K562 (cell line): Measurements from ENCODE around the gene AGO1. TPM values are rescaled to one million over a fixed set of nuclear protein-coding genes. Genes with fewer than 3 reads are reported as not detected.

ENCODE experiments used
- EP400 ChIP-seq: fragments of 450-650 bp; IDR thresholded peaks from 2 replicates; pipeline ENCODE4 v1.6.1; 2017; ENCODE audit warnings: antibody characterized with exemption, mild to moderate bottlenecking, moderate library complexity
- REST ChIP-seq, 2 experiments: fragments of 450-650 bp; formaldehyde crosslinking in 1 of 2; IDR thresholded peaks; 2 replicates each; pipeline versions ENCODE4 v1.4.0 to v1.6.1; 2014 to 2020; ENCODE audit warnings: mild to moderate bottlenecking in 2 of 2, borderline replicate concordance in 1 of 2, low read depth in 1 of 2
- TBL1XR1 ChIP-seq, 2 experiments: IDR thresholded peaks; 2 replicates each; pipeline ENCODE4 v1.6.1; 2012; ENCODE audit warnings: improper control_type of control experiment in 2 of 2, low read length in 2 of 2, mild to moderate bottlenecking in 1 of 2
- TCF3 ChIP-seq: sonication (generic); formaldehyde crosslinking; IDR thresholded peaks from 2 replicates; pipeline ENCODE4 v1.4.0; 2020; ENCODE audit warnings: mild to moderate bottlenecking, missing genetic modification reagents
- ZNF184 ChIP-seq: sonication (generic); formaldehyde crosslinking; IDR thresholded peaks from 2 replicates; pipeline ENCODE4 v1.5.0; 2020; ENCODE audit warnings: missing genetic modification reagents
- ZNF253 ChIP-seq: fragments of 250-450 bp; sonication (Bioruptor Pico); conservative IDR thresholded peaks from 2 replicates; pipeline ENCODE4 v1.6.1; 2021; ENCODE audit warnings: mild to moderate bottlenecking
- ZNF77 ChIP-seq: fragments of 250-450 bp; sonication (Bioruptor Pico); IDR thresholded peaks from 2 replicates; pipeline ENCODE4 v1.5.0; 2020
- polyA plus RNA-seq, 8 experiments: library from polyadenylated mRNA; depleted of rRNA in 4 of 8; stranded (reverse) in 5 of 8; unstranded in 3 of 8; fragments of >200 nt; fragmentation: Nextera tagmentation in 2 of 8; fragmentation: Illumina TruSeq in 1 of 8; extraction: Ambion mirVana in 2 of 8; extraction: Trizol in 1 of 8; gene quantifications; 2 replicates each; pipeline versions ENCODE4 v1.2.1 to v1.2.3, GENCODE V29; 2011 to 2014; ENCODE audit warnings: inconsistent platforms in 1 of 8, missing spikeins in 1 of 8
- total RNA-seq, 7 experiments: library from RNA; depleted of rRNA in 6 of 7; stranded (reverse); fragments of >200 nt in 6 of 7; fragmentation: Illumina TruSeq in 2 of 7; extraction: Trizol in 2 of 7; gene quantifications; 2 replicates each; pipeline versions ENCODE4 v1.2.1 to v1.2.3, GENCODE V29; 2011 to 2021; ENCODE audit warnings: low replicate concordance in 1 of 7
- TF ChIP-seq, protein P1 (sequence below): sonication (generic); formaldehyde crosslinking; IDR thresholded peaks from 2 replicates; pipeline ENCODE4 v1.9.0; 2022; ENCODE audit warnings: mild to moderate bottlenecking, missing genetic modification reagents
- TF ChIP-seq, protein P2 (sequence below), 2 experiments: fragments of 450-650 bp in 1 of 2; sonication (generic) in 1 of 2; formaldehyde crosslinking in 1 of 2; IDR thresholded peaks; 2 replicates each; pipeline versions ENCODE4 v1.7.1 to v1.9.0; 2016 to 2022; ENCODE audit warnings: inconsistent platforms in 1 of 2, mild to moderate bottlenecking in 1 of 2, missing genetic modification reagents in 1 of 2

AGO1 gene
- total and polyA plus RNA-seq, 9 of the 15 experiments (the other 6 are each of a cell fraction or from before 2014, with no cell fraction given): 7.3 to 64.2 (median 26.0) TPM

DNA sequence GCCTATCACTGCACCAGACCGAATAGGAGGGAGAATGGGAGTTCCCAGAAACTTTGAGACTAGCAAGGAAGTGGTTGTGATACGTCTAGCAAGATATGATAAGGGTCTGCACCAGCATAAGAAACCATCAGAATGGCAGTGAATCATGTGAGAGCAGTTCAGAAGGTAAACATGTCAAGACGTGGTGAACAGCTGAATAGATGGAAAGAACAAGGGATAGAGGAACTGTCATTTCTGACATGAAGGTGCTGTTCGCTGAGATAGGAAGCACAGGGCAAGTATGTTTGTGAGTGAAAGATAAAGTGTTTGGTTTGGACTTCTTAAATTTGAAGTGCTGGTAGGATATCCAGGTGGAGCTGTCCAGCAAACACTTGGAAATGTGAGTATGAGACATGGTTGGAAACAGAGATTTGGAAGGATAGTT lies 1.1 kb upstream of the AGO1 start (continued):
- TF ChIP-seq TCF3 (CRISPR knock-in tag) (peak; percentile 94), REST (IDR thresholded peaks at IDR 0.05; ENCODE audit: borderline replicate concordance) (peak; percentile 99), REST (CRISPR knock-in tag; IDR thresholded peaks at IDR 0.05; ENCODE audit: low read depth) (peak; percentile 94), ZNF184 (CRISPR knock-in tag) (no peak), ZNF253 (CRISPR knock-in tag) (no peak), EP400 (0 out of 2 replicates have a peak, but pooled peaks have one; percentile 18), TBL1XR1 (IDR thresholded peaks at IDR 0.05; ENCODE audit: low read length in 2 of 2) (peak in 1 of 2 experiments; percentile 74; a peak in 2 of 4 replicates), ZNF77 (no peak)
- TF ChIP-seq, protein P1, sequence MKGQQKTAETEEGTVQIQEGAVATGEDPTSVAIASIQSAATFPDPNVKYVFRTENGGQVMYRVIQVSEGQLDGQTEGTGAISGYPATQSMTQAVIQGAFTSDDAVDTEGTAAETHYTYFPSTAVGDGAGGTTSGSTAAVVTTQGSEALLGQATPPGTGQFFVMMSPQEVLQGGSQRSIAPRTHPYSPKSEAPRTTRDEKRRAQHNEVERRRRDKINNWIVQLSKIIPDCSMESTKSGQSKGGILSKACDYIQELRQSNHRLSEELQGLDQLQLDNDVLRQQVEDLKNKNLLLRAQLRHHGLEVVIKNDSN (CRISPR knock-in tag): no peak
- TF ChIP-seq, protein P2, sequence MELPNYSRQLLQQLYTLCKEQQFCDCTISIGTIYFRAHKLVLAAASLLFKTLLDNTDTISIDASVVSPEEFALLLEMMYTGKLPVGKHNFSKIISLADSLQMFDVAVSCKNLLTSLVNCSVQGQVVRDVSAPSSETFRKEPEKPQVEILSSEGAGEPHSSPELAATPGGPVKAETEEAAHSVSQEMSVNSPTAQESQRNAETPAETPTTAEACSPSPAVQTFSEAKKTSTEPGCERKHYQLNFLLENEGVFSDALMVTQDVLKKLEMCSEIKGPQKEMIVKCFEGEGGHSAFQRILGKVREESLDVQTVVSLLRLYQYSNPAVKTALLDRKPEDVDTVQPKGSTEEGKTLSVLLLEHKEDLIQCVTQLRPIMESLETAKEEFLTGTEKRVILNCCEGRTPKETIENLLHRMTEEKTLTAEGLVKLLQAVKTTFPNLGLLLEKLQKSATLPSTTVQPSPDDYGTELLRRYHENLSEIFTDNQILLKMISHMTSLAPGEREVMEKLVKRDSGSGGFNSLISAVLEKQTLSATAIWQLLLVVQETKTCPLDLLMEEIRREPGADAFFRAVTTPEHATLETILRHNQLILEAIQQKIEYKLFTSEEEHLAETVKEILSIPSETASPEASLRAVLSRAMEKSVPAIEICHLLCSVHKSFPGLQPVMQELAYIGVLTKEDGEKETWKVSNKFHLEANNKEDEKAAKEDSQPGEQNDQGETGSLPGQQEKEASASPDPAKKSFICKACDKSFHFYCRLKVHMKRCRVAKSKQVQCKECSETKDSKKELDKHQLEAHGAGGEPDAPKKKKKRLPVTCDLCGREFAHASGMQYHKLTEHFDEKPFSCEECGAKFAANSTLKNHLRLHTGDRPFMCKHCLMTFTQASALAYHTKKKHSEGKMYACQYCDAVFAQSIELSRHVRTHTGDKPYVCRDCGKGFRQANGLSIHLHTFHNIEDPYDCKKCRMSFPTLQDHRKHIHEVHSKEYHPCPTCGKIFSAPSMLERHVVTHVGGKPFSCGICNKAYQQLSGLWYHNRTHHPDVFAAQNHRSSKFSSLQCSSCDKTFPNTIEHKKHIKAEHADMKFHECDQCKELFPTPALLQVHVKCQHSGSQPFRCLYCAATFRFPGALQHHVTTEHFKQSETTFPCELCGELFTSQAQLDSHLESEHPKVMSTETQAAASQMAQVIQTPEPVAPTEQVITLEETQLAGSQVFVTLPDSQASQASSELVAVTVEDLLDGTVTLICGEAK (IDR thresholded peaks at IDR 0.05): peak; percentile 64
- TF ChIP-seq, protein P2 (CRISPR knock-in tag; IDR thresholded peaks at IDR 0.05): no peak
